Caco-2 (cell line): ENCODE data around the gene PCNX3. TPM values are rescaled to one million over a fixed set of nuclear protein-coding genes. Genes with fewer than 3 reads are reported as not detected.

Source experiments
- BruUV-seq: library from RNA; stranded (reverse); fragments of 400-500 nt; replicated peaks from 2 replicates; lab custom pipeline; 2021; lab: Mats Ljungman, UMichigan
- CTCF ChIA-PET: fragments of 300-600 bp; sonication (Branson Sonifier 250); formaldehyde crosslinking; loops from one replicate; lab custom pipeline; 2022; ENCODE audit warnings: antibody characterized with exemption; lab: Charles Lee
- POLR2A ChIA-PET: fragments of 300-600 bp; sonication (Branson Sonifier 250); formaldehyde crosslinking; loops from one replicate; lab custom pipeline; 2022; ENCODE audit warnings: antibody characterized with exemption; lab: Charles Lee
- DNase-seq, 2 experiments: peaks; one replicate each; pipeline versions ENCODE4 v3.0.0 to v3.0.0-alpha.2; 2020 to 2022
- H3K27me3 ChIP-seq: replicated peaks from 2 replicates; pipeline ENCODE4 v1.6.0; 2011; ENCODE audit warnings: low read length; ENCODE audit not compliant: control insufficient read depth, insufficient read depth
- H3K36me3 ChIP-seq: 2 replicates; pipeline ENCODE4 v1.5.1; 2011; ENCODE audit warnings: low read length; ENCODE audit not compliant: control insufficient read depth, insufficient read depth
- H3K4me1 ChIP-seq: fragments of 250-450 bp; sonication (Bioruptor Pico); 2 replicates; pipeline ENCODE4 v1.5.1; 2020; ENCODE audit warnings: mild to moderate bottlenecking
- H3K4me3 ChIP-seq: 2 replicates; pipeline ENCODE4 v1.5.1; 2011; ENCODE audit warnings: low read depth, mild to moderate bottlenecking, control low read depth, low read length
- H3K9me3 ChIP-seq: fragments of 250-450 bp; sonication (Bioruptor Pico); 2 replicates; pipeline ENCODE4 v1.5.1; 2020; ENCODE audit warnings: mild to moderate bottlenecking, moderate library complexity
- H3K27ac Mint-ChIP-seq: one replicate; pipeline ENCODE4 v1.8.0; 2022; ENCODE audit warnings: mixed read lengths; ENCODE audit not compliant: unreplicated experiment
- H3K27me3 Mint-ChIP-seq: one replicate; pipeline ENCODE4 v1.8.0; 2022; ENCODE audit warnings: mixed read lengths; ENCODE audit not compliant: insufficient read depth, unreplicated experiment
- H3K36me3 Mint-ChIP-seq: one replicate; pipeline ENCODE4 v1.8.0; 2022; ENCODE audit warnings: mild to moderate bottlenecking, mixed read lengths; ENCODE audit not compliant: insufficient read depth, unreplicated experiment
- H3K4me1 Mint-ChIP-seq: one replicate; pipeline ENCODE4 v1.8.0; 2022; ENCODE audit warnings: low read depth, mixed read lengths; ENCODE audit not compliant: unreplicated experiment
- H3K4me3 Mint-ChIP-seq: one replicate; pipeline ENCODE4 v1.8.0; 2022; ENCODE audit warnings: mild to moderate bottlenecking, moderate library complexity, mixed read lengths; ENCODE audit not compliant: unreplicated experiment
- H3K9me3 Mint-ChIP-seq: one replicate; pipeline ENCODE4 v1.8.0; 2022; ENCODE audit warnings: mixed read lengths; ENCODE audit not compliant: unreplicated experiment
- CTCF ChIP-seq, 2 experiments: fragments of 200-600 bp in 1 of 2; IDR thresholded peaks; 1 replicate in 1 of 2; 2 replicates in 1 of 2; pipeline versions ENCODE4 v1.5.1 to v1.8.0; 2011 to 2022; ENCODE audit warnings: antibody characterized with exemption in 1 of 2, control low read depth in 1 of 2, inconsistent platforms in 1 of 2, low read depth in 1 of 2, low read length in 1 of 2, mild to moderate bottlenecking in 1 of 2, moderate library complexity in 1 of 2; ENCODE audit not compliant: insufficient read depth in 1 of 2, severe bottlenecking in 1 of 2, unreplicated experiment in 1 of 2
- intact Hi-C: fragments of 100-400 bp; cut with micrococcal nuclease; formaldehyde crosslinking; loops from one replicate; pipeline ENCODE4 v1.10.0; 2022; ENCODE audit not compliant: unreplicated experiment
- total RNA-seq: library from RNA; stranded (reverse); gene quantifications from 2 replicates; pipeline ENCODE4 v1.2.3, GENCODE V29; 2022

Gene PCNX3
- total RNA-seq, 1 experiment from 2014 or later, result 52.7 TPM

DNA sequence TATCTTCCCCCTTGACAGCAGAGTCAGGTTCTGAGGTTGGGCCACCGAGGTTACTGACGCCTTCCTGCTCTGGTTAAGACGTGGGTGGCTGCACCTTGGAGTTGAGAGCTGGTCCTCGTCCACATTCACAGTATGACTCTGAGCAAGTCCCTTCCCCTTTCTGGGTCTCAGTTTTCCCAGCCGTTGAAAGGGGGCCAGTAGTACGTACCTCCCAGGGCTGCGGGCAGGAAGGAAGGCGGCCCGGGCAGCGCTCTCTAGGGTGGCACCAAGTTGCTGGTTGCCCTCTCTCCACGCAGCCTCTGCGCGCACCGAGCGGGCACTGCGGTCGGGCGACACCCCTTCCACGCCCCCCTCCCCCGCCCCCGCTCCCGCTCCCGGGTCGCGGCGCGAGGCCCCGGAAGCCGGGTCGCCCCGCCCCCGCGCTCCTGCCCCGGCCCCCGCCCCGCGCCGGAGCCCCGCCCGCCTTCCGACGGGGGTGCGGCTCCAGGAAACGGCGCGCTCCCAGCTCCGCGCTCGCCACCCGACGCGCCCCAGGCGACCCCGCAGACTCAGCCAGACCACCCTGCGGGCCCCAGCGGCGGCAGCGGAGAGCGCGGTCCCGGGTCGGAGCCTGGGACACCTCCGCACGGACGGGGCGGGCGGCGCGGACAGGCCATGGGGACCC lies 39.9 kb upstream of the PCNX3 start, which contains the start of gene EHBP1L1:
Gene EHBP1L1 (plus strand): TSS at position 486 of the 664 bp plus-strand sequence. CDS start 250 bp downstream, outside the sequence.
- H3K27me3 Mint-ChIP-seq, result no peaks in the 10 kb centered on the region
- peak in 1 of 2 experiments; percentile 78 for DNase-seq
- H3K4me3 Mint-ChIP-seq, result peak within 1 kb of the TSS; percentile 98
- no peak for TF ChIP-seq CTCF (IDR thresholded peaks at IDR 0.05; ENCODE audit: insufficient read depth in 1 of 2, low read depth in 1 of 2, low read length in 1 of 2, severe bottlenecking in 1 of 2, unreplicated experiment in 1 of 2)
- intact Hi-C loops, result loop anchor here (2.0 kb wide), 1 partner anchor 17 kb away; no protein-coding TSS in a partner anchor
- Histone ChIP-seq H3K4me3 (peak within 1 kb of the TSS; percentile 56), H3K4me1 (peaks cover 38% of the 10 kb centered on the region), H3K9me3 (no peaks in the 10 kb centered on the region), H3K36me3 (no peaks in the 10 kb centered on the region; the same call in none of the 2 replicates), H3K27me3 (no peaks in the 10 kb centered on the region)
- H3K36me3 Mint-ChIP-seq, result peaks cover 46% of the 10 kb centered on the region
- BruUV-seq, result no TSS peak
- POLR2A ChIA-PET, result interaction anchor here (0.6 to 1.0 kb wide), 4 partner anchors 15 to 300 kb away, joined by 3 to 4 read pairs (median 4); no protein-coding TSS in a partner anchor
- peaks cover 12% of the 10 kb centered on the region for H3K4me1 Mint-ChIP-seq
- CTCF ChIA-PET, result interaction anchor here (0.5 to 1.0 kb wide), 4 partner anchors 16 to 312 kb away, joined by 3 to 5 read pairs (median 3); partner anchors contain the start of gene FIBP
- H3K9me3 Mint-ChIP-seq, result no peaks in the 10 kb centered on the region
- H3K27ac Mint-ChIP-seq, result peak within 1 kb of the TSS; percentile 72

DNA sequence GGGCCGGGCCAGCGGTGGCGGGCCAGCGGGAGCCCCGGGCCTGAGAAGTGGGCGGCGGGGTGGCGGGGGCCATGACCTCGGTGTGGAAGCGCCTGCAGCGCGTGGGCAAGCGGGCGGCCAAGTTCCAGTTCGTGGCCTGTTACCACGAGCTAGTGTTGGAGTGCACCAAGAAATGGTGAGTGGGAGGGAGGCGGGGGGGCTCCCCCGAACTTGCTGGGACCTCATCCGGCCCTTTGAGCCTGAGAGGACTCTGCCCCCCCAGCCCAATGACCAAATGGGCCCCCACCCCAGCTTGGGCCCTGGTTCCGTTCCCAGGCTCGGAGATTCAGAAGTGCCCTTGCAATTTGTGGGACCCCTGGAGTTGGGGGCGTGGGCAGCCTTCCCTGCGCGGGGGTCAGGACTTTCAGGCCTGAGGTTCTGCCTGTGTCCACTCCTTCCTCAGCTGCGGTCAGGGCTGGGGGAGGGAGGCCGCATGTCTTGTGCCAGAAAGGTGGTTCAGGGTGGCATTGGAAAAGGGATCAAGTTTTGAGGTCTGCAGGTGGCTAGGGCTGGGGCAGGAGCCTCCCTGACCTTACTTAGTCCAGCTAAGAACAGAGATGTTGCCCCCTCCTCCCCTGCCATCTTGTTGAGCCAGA lies 39.2 kb upstream of the PCNX3 start:
- CTCF ChIA-PET, result interaction anchor here (0.5 to 1.0 kb wide), 3 partner anchors 15 to 259 kb away, joined by 3 to 5 read pairs (median 3); no protein-coding TSS in a partner anchor
- Mint-ChIP-seq H3K27me3 (no peaks in the 10 kb centered on the region), H3K9me3 (no peaks in the 10 kb centered on the region), H3K36me3 (peaks cover 45% of the 10 kb centered on the region), H3K4me1 (peaks cover 15% of the 10 kb centered on the region), H3K4me3 (peak overlapping the region; percentile 98), H3K27ac (peak overlapping the region; percentile 25)
- peaks cover 35% of the 10 kb centered on the region for H3K4me1 ChIP-seq
- intact Hi-C loops, result no loop called here
- H3K27me3 ChIP-seq, result no peaks in the 10 kb centered on the region
- H3K36me3 ChIP-seq, result no peaks in the 10 kb centered on the region; the same call in 1 of the 2 replicates
- no peak for DNase-seq
- no peaks in the 10 kb centered on the region for H3K9me3 ChIP-seq
- POLR2A ChIA-PET, result interaction anchor here (0.6 to 1.0 kb wide), 2 partner anchors 71 to 301 kb away, joined by 4 read pairs; no protein-coding TSS in a partner anchor
- TF ChIP-seq CTCF (IDR thresholded peaks at IDR 0.05; ENCODE audit: insufficient read depth in 1 of 2, low read depth in 1 of 2, low read length in 1 of 2, severe bottlenecking in 1 of 2, unreplicated experiment in 1 of 2), result no peak
- no TSS peak for BruUV-seq
- H3K4me3 ChIP-seq, result peak overlapping the region; percentile 56
